SK-N-MC (cell line): ENCODE measurements around the gene RNF112.

ENCODE experiments used
- EZH2 ChIP-seq: fragments of 200-600 bp; sonication (generic); IDR thresholded peaks from one replicate; pipeline ENCODE4 v1.6.1; 2017; ENCODE audit warnings: antibody characterized with exemption
- FOXP2 ChIP-seq: optimal IDR thresholded peaks from 2 replicates; pipeline ENCODE3; 2011; ENCODE audit warnings: mild to moderate bottlenecking, moderate library complexity; ENCODE audit not compliant: insufficient read depth; ENCODE audit errors: extremely low read length, control extremely low read depth
- POLR2AphosphoS5 ChIP-seq: IDR thresholded peaks from 2 replicates; pipeline ENCODE4 v1.6.1; 2012; ENCODE audit warnings: mild to moderate bottlenecking, low read depth, low read length, borderline replicate concordance

GRCh38 chr17:19364699-19365498 is 46.1 kb upstream of the RNF112 start:
- TF ChIP-seq POLR2AphosphoS5 (no peak), EZH2 (no peak), FOXP2 (no peak)
